WTC11 (cell line): ENCODE measurements around the gene AK6. TPM values are rescaled to one million over a fixed set of nuclear protein-coding genes. Genes with fewer than 3 reads are reported as not detected.
A peak's percentile ranks its signal among the peaks of the same experiment; 100 is the strongest.

Source experiments
- ATAC-seq: fragments of 200-7000 bp; cut with Tn5 transposase; 2 replicates; pipeline ENCODE4 v1.10.0; 2021; ENCODE audit warnings: mild to moderate bottlenecking, moderate library complexity
- CTCF ChIA-PET: fragments of 300-600 bp; sonication (Branson Sonifier 250); formaldehyde crosslinking; loops from one replicate; lab custom pipeline; 2021; ENCODE audit warnings: antibody characterized with exemption; lab: Charles Lee
- POLR2A ChIA-PET: fragments of 350-600 bp; sonication (Branson Sonifier 250); formaldehyde crosslinking; loops from one replicate; lab custom pipeline; 2021; ENCODE audit warnings: antibody characterized with exemption; lab: Charles Lee
- DNase-seq: peaks from one replicate; pipeline ENCODE4 v3.0.0; 2021; ENCODE audit warnings: low spot score
- H3K27ac Mint-ChIP-seq: 2 replicates; pipeline ENCODE4 v1.8.0; 2021; ENCODE audit warnings: mixed read lengths
- H3K27me3 Mint-ChIP-seq: 2 replicates; pipeline ENCODE4 v1.8.0; 2021; ENCODE audit warnings: low read depth, mild to moderate bottlenecking, moderate library complexity, mixed read lengths
- H3K36me3 Mint-ChIP-seq: 2 replicates; pipeline ENCODE4 v1.8.0; 2021; ENCODE audit warnings: mixed read lengths
- H3K4me1 Mint-ChIP-seq: 2 replicates; pipeline ENCODE4 v1.8.0; 2022; ENCODE audit warnings: mixed read lengths
- H3K4me3 Mint-ChIP-seq: 2 replicates; pipeline ENCODE4 v1.8.0; 2021; ENCODE audit warnings: mild to moderate bottlenecking, moderate library complexity, mixed read lengths
- H3K9me3 Mint-ChIP-seq: 2 replicates; pipeline ENCODE4 v1.8.0; 2021; ENCODE audit warnings: mixed read lengths
- AR ChIP-seq: fragments of 250-450 bp; sonication (Bioruptor Pico); IDR thresholded peaks from 2 replicates; pipeline ENCODE4 v1.9.0; 2021; ENCODE audit warnings: mild to moderate bottlenecking
- CBFB ChIP-seq: sonication (generic); formaldehyde crosslinking; IDR thresholded peaks from 2 replicates; pipeline ENCODE4 v1.8.1; 2022; ENCODE audit warnings: mild to moderate bottlenecking, low read depth, missing genetic modification reagents
- ESRRA ChIP-seq: sonication (generic); formaldehyde crosslinking; IDR thresholded peaks from 2 replicates; pipeline ENCODE4 v1.8.1; 2022; ENCODE audit warnings: mild to moderate bottlenecking, missing genetic modification reagents, borderline replicate concordance
- ETV6 ChIP-seq: sonication (generic); formaldehyde crosslinking; IDR thresholded peaks from 2 replicates; pipeline ENCODE4 v1.8.1; 2022; ENCODE audit warnings: mild to moderate bottlenecking, missing genetic modification reagents
- HMGA2 ChIP-seq: fragments of 250-450 bp; sonication (Bioruptor Pico); IDR thresholded peaks from 2 replicates; pipeline ENCODE4 v1.4.0; 2021; ENCODE audit warnings: mild to moderate bottlenecking, moderate library complexity
- KAT7 ChIP-seq: sonication (generic); formaldehyde crosslinking; IDR thresholded peaks from 2 replicates; pipeline ENCODE4 v1.8.1; 2023; ENCODE audit warnings: missing genetic modification reagents, mild to moderate bottlenecking, borderline replicate concordance
- MYBL2 ChIP-seq: sonication (generic); formaldehyde crosslinking; IDR thresholded peaks from 2 replicates; pipeline ENCODE4 v1.8.1; 2023; ENCODE audit warnings: mild to moderate bottlenecking, moderate library complexity, missing genetic modification reagents
- TP53 ChIP-seq: sonication (generic); formaldehyde crosslinking; IDR thresholded peaks from 2 replicates; pipeline ENCODE4 v1.8.1; 2023; ENCODE audit warnings: mild to moderate bottlenecking, missing genetic modification reagents
- USF1 ChIP-seq: sonication (generic); formaldehyde crosslinking; IDR thresholded peaks from 2 replicates; pipeline ENCODE4 v1.8.0; 2022; ENCODE audit warnings: mild to moderate bottlenecking, missing genetic modification reagents
- USF2 ChIP-seq: sonication (generic); formaldehyde crosslinking; IDR thresholded peaks from 2 replicates; pipeline ENCODE4 v1.8.1; 2023; ENCODE audit warnings: mild to moderate bottlenecking, missing genetic modification reagents, moderate library complexity
- ZBTB21 ChIP-seq: sonication (generic); formaldehyde crosslinking; IDR thresholded peaks from 2 replicates; pipeline ENCODE4 v1.8.1; 2023; ENCODE audit warnings: mild to moderate bottlenecking, missing genetic modification reagents, borderline replicate concordance
- ZNF138 ChIP-seq: sonication (generic); formaldehyde crosslinking; conservative IDR thresholded peaks from 2 replicates; pipeline ENCODE4 v1.8.1; 2022; ENCODE audit warnings: mild to moderate bottlenecking, moderate library complexity, missing genetic modification reagents
- ZNF232 ChIP-seq: sonication (generic); formaldehyde crosslinking; IDR thresholded peaks from 2 replicates; pipeline ENCODE4 v1.8.0; 2022; ENCODE audit warnings: mild to moderate bottlenecking, missing genetic modification reagents
- ZNF396 ChIP-seq: fragments of 250-450 bp; sonication (Bioruptor Pico); IDR thresholded peaks from 2 replicates; pipeline ENCODE4 v1.8.0; 2021; ENCODE audit warnings: mild to moderate bottlenecking, moderate library complexity, borderline replicate concordance
- ZNF425 ChIP-seq: fragments of 250-450 bp; sonication (Bioruptor Pico); conservative IDR thresholded peaks from 2 replicates; pipeline ENCODE4 v1.9.0; 2021; ENCODE audit warnings: mild to moderate bottlenecking
- total RNA-seq: library from RNA; stranded (reverse); gene quantifications from 3 replicates; pipeline ENCODE4 v1.2.3, GENCODE V29; 2021

AK6 gene
- total RNA-seq, 1 experiment from 2014 or later = 43.1 TPM

GRCh38 chr5:69414885-69415583 is 45.7 kb upstream of the AK6 start, which contains the start of gene MARVELD2 (continued):
- TF ChIP-seq ZNF425 (no peak), ETV6 (CRISPR knock-in tag) (peak; percentile 67), HMGA2 (CRISPR knock-in tag) (no peak), CBFB (CRISPR knock-in tag) (peak; percentile 88; the same call in 1 of the 2 replicates), USF2 (peak; percentile 98), KAT7 (CRISPR knock-in tag) (no peak), AR (CRISPR knock-in tag) (no peak)

- H3K27me3 Mint-ChIP-seq = no peaks in the 10 kb centered on the region
- H3K9me3 Mint-ChIP-seq = peaks cover 6% of the 10 kb centered on the region
- H3K4me3 Mint-ChIP-seq = no peak overlapping the region
- no peak overlapping the region for H3K27ac Mint-ChIP-seq
- no peak for DNase-seq
- ChIA-PET CTCF (no interaction called here), POLR2A (no interaction called here)
- TF ChIP-seq ZNF232 (CRISPR knock-in tag) (no peak), MYBL2 (CRISPR knock-in tag) (no peak), HMGA2 (CRISPR knock-in tag) (no peak)
- ATAC-seq = no peak
- peaks cover 32% of the 10 kb centered on the region for H3K36me3 Mint-ChIP-seq
- H3K4me1 Mint-ChIP-seq = no peaks in the 10 kb centered on the region
Observed at GRCh38 chr5:69404659-69405330, 35.5 kb upstream of the AK6 start.

- H3K9me3 Mint-ChIP-seq = no peaks in the 10 kb centered on the region
- no peak overlapping the region for H3K27ac Mint-ChIP-seq
- DNase-seq (no peak), ATAC-seq (no peak)
- no peaks in the 10 kb centered on the region for H3K27me3 Mint-ChIP-seq
- TF ChIP-seq ZNF396 (CRISPR knock-in tag) (no peak), ZNF138 (CRISPR knock-in tag) (no peak), TP53 (CRISPR knock-in tag) (no peak), USF1 (no peak), ESRRA (CRISPR knock-in tag) (no peak), ZBTB21 (no peak)
- ChIA-PET POLR2A (no interaction called here), CTCF (no interaction called here)
- H3K4me1 Mint-ChIP-seq = no peaks in the 10 kb centered on the region
- peaks cover 21% of the 10 kb centered on the region for H3K36me3 Mint-ChIP-seq
- no peak overlapping the region for H3K4me3 Mint-ChIP-seq
Observed at GRCh38 chr5:69378376-69378775, 9.1 kb upstream of the AK6 start.
